ENCODE results near the gene MAGEB17.
A peak's percentile ranks its signal among the peaks of the same experiment; 100 is the strongest.

MAGEB17 gene

GRCh38 chrX:16212024-16212423, 44.7 kb downstream of the MAGEB17 start:
- peak; percentile 33 for DNase-seq

GRCh38 chrX:16212436-16212835, 45.2 kb downstream of the MAGEB17 start:
- peak; percentile 7 for DNase-seq

- peak; percentile 27 for DNase-seq
These were observed 46.7 kb downstream of the MAGEB17 start for GRCh38 chrX:16213961-16214360.

GRCh38 chrX:16215660-16216059, 48.4 kb downstream of the MAGEB17 start:
- no peak for DNase-seq

Data from fibroblast of skin of abdomen (primary cell).